Measurements from ENCODE around the gene ACAP2. TPM values are rescaled to one million over a fixed set of nuclear protein-coding genes. Genes with fewer than 3 reads are reported as not detected.

Gene ACAP2
- total RNA-seq, 1 donor from 2014 or later = 15.6 TPM

DNA sequence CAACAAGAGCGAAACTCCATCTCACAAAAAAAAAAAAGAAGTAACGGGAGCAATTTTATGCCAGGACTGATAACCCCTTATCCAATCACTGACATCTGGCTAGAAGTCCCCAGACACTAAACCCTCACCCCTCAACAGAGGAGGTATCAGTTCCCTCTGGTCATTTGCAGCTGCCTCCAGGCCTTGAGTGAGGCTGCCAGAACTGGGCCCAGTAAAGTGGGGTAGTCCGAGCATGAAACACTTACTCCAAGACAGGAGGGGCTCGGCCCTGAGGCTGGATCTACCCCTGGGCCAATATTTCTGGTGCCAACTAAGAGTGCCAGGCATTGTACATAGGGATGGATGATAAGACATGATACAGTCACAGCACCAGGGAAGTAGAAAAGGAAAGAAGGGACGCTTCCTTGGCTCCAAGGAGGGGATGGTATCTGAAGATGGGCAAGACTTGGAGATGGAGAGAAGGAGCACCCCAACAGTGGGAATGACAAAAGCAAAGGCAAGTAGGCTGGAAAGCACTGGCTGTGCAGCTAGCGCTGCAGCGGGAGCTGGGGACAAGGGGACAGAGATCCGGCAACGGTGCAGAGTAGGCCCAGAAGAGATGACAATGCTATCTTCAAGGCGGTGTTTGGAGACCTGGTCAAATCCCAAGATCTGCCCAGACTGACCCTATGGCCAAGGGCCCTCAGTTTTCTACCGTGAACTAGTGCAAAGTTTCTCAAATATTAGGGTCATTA lies 174.1 kb downstream of the ACAP2 start:
- DNase-seq (no peak), ATAC-seq (no peak)
- intact Hi-C loops (cut with micrococcal nuclease) = no loop called here

DNA sequence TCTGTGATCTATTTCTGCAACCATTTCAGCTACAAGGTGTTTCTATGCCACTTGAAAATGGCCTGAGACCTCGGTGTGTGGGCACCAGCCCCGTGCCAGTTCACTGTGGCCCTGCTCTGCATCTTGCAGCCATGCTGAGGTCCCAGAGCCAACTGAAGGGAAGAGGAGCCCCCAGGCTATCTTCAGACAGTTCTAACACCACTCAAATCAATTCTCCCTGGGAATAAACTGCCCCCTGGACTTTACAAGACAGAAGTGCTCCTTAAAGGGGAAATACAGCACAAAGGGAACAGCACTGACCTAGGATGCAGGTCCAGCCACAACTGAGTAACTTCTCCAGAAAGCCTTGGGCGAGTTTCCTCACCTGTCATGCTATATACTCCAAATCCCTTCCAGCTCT lies 175.7 kb downstream of the ACAP2 start:
- intact Hi-C loops (cut with micrococcal nuclease) = no loop called here
- DNase-seq (no peak), ATAC-seq (no peak)

DNA sequence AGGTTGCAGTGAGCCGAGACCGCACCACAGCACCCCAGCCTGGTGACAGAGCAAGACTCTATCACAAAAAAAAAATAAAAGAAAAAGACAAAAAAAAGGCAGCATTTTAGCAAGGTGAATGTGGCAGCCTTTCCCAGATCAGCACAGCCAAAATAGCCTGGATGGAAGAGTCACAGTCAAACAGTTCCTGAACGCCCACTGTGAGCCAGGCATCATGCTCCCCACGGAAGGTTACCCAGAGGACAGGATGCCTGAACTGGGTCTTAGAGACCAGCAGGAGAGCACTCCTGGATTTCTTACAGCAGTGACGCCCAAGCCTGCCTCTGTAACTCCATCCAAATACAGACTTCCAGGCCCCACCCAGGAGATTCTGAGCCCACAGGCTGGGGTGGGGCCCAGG lies 176.4 kb downstream of the ACAP2 start:
- ATAC-seq = no peak
- no peak for DNase-seq
- intact Hi-C loops (cut with micrococcal nuclease) = no loop called here

DNA sequence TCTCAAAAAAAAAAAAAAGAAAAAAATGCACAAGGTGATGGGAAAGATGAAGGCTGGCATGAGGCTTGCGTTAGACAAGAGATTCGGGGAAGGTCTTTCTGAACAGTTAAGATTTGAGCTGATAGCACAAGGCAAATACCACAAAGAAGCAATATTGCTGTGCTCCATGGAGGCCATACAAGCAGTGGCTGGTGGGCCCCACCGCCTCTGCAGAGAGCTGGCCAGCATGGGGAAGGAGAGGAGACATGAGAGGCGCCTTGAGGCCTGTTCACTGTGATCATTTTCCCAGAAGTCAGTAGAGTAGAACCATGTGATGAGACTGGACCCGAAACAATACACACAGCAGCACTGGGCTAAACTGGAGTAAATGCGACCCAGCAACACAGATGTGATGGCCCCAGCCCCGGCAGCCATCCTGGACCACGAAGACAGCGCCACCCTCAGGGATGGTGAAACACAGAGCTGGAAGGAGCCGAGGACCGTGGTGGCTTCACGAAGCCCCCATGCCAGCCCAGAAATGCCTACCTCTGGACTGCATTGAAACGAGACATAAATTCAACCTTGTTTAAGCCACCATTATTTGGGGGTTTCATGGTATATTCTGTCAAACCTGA lies 177.3 kb downstream of the ACAP2 start:
- ATAC-seq (no peak), DNase-seq (no peak)
- intact Hi-C loops (cut with micrococcal nuclease) = no loop called here

DNA sequence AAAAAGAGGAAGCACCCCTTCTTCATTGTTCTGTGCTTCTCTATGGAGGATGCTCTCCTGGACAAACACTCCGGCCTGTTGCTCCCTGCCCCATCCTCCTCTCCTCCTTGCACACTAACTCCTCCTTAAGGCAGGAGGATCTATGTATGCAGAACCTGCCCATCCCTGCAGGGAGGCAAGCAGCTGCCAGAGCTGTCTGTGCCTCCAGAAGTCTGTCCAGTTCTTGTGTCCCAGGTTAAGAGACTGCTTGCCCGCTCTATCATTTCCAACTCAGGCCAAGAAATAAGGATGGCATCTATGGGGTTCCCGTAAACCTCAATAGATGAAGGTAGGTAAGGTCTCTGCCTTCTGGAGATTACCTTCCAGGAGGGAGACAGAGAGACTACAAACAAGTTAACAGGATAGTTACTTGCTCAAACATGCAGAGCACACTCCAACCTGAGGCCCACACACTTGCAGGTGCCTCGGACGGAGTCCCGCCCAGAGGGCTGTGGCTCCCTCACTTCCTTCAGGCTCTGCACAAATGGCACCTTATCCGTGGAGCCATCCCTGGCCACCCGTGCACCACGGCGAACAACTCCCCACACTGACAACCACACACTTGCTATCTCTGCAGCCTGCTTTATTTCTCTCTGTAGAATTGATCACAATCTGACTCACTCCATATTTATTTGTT lies 178.8 kb downstream of the ACAP2 start:
- ATAC-seq = no peak
- DNase-seq = no peak
- intact Hi-C loops (cut with micrococcal nuclease) = no loop called here

DNA sequence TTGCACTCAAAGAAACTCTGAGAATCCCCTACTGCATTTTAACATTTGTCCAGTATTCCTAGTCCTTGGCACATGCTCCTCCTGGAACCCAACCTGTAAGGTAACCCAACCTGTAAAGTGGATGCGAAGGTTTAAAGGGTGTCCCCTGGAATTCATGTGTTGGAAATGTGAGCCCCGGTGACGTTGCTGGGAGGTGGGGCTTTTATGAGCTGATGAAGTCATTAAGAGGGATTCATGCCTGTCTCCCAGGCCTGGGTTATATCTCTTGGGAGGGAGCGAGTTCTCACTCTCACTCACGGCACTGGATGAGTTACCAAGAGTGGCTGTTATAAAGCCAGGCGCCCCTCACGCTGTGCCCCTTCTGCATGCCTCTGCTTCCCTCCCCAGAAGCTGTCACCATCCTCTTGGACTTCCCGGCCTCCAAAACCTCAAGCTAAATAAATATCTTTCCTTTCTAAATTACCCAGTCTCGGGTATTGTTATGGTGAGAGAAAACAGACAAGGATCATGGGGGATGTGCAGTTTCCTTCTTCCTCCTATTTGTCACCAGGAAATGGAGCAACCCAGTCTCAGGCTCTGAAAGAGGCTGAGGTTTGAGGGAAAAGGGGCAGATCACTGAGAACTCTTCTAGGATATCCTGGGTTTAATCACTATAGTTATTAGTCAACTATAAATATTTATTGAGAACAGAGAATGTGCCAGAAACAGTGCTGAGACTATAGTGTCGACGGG lies 179.5 kb downstream of the ACAP2 start:
- ATAC-seq (no peak), DNase-seq (no peak)
- intact Hi-C loops (cut with micrococcal nuclease) = no loop called here

DNA sequence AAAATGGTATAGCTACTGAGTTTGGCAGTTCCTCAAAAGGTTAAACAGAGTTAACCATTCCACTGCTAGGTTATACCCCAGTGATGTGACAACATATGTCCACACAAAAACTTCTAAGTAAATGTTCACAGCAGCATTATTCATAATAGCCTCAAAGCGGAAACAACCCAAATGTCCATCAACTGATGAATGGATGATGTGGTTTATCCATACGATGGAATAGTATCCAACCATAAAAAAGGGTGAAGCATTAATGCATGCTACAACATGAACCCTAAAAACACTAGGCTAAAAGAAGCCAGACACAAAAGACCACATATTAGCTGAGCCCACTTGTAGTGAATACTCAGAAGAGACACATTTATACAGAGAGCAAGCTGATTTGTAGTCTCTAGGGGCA lies 180.9 kb downstream of the ACAP2 start:
- DNase-seq (no peak), ATAC-seq (no peak)
- intact Hi-C loops (cut with micrococcal nuclease) = no loop called here

DNA sequence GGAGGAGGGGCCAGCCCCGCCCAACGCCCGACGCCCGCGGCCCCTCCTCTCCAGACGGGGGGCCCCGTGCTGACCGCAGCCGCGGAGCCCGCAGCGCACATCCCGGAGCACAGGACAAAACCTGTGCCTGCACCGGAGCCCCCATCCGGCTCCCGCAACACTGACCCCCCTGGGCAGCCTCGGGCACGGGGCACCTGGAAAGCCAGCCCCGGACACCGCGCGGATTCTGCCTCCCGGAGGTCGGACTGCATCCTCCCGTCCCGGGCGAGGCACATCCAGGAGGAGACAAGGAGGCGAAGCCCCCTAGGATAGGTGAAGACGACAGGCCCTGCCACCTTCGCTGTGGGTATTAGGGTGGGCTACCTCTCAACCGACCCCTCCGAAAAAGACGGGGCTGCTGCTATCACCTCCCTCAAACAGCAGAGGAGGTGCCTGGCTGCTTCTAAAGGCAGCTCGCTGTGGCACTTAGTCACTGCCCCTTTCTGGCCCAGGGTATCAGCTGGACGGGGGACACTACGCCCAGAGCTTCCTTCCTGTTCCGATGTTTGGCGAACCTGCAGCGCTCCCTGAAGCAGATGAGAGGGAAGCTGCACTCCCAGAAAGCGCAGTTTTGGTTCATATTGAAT lies 182.4 kb downstream of the ACAP2 start:
- intact Hi-C loops (cut with micrococcal nuclease) = no loop called here
- DNase-seq (peak; percentile 55), ATAC-seq (peak; percentile 17)

DNA sequence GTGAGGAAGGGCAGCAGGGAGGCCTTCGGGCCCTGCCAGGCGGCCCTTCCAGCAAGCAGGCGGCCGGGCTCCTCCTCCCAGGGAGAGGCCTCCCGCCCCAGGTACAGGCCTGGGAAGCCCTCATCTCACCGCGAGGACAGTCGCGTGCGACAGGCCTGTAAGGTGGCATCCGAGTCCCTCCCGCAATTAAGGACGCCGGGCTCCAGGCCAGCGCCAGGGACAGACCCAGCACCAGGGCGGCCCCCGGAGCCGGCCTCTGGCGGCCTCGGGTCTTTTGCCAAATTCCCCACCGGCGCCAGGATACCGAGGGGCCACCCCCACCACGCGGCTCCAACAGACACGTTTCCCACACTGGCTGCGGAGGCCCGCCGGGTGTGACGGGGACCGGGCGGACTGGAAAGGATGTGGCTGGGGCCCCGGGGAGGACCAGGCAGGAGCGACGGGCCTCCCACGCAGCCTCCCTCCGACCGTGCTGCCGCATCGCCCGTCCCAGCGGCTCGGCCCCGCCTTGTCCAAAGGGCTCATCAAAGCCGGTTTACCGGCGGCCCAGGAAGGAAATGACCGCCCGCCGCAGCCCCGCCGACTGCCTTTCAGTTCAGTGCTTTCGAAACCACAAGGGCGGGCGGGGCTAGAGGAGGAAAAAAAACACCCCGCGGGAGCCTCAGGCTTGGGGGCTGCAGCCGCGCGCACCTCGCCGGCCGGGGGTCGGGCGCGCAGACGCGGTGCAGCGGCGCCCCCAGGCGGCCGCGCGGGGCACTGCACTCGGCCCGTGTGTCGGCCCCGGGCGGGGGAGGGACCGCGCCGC lies 183.1 kb downstream of the ACAP2 start:
- peak; percentile 84 for ATAC-seq

DNA sequence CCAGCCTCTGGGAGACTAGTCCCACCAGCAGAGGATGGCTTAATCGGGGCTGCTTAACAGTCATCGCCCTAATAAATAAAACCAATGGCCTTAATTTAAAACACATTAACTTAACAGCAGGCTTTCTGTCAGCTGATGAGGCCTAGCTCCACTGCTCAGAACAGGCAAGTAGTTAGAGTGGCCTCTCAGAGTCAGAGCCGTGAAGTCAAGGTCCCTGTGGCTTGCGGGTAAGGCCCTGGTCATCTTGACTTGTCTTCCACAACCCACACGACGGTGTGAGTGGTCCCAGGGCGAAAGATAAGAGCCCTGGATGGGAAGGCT lies 183.7 kb downstream of the ACAP2 start:
- ATAC-seq (peak; percentile 3), DNase-seq (peak; percentile 36)
- intact Hi-C loops (cut with micrococcal nuclease) = loop anchor here (5.0 to 10.0 kb wide), 2 partner anchors 124 to 577 kb away; no protein-coding TSS in a partner anchor

More for the DNA sequence above, 183.1 kb downstream of the ACAP2 start:
- peak; percentile 93 for DNase-seq
- intact Hi-C loops (cut with micrococcal nuclease) = loop anchor here (5.0 to 10.0 kb wide), 2 partner anchors 125 to 577 kb away; no protein-coding TSS in a partner anchor

DNA sequence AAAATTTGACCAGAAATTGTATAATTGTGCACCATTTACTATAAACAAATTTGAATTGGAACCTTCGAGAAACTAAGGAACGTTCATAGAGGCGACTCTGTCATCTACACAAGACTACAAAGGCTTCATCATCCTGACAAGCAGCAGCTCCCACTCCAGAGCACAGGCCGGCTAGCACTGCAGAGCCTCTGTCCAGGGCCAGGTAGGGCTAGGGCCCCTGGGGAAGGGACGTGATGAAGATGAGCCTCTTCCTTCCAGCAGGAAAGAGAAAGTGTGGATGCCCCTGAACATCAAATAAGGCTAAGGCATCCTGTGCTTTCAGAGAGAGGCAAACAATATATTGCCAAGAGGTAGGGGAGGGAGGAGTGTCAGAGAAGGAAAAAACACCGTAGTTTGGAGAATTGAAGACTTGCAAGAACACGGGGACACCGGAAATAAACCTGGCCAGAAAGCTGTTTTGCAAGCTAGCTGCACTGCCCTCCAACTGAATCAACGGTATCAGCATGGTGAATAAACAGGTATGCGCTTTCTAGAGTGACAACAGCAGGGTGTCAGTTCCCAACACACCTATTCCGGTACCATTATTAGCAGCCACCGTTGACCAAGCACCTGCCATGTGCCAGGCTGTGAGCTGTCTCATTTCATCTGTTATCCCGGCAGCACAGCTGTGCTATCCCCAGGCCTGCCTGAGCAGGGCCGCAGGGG lies 184.2 kb downstream of the ACAP2 start:
- ATAC-seq (peak; percentile 4), DNase-seq (no peak)
- intact Hi-C loops (cut with micrococcal nuclease) = loop anchor here (5.0 to 10.0 kb wide), 2 partner anchors 124 to 576 kb away; no protein-coding TSS in a partner anchor

DNA sequence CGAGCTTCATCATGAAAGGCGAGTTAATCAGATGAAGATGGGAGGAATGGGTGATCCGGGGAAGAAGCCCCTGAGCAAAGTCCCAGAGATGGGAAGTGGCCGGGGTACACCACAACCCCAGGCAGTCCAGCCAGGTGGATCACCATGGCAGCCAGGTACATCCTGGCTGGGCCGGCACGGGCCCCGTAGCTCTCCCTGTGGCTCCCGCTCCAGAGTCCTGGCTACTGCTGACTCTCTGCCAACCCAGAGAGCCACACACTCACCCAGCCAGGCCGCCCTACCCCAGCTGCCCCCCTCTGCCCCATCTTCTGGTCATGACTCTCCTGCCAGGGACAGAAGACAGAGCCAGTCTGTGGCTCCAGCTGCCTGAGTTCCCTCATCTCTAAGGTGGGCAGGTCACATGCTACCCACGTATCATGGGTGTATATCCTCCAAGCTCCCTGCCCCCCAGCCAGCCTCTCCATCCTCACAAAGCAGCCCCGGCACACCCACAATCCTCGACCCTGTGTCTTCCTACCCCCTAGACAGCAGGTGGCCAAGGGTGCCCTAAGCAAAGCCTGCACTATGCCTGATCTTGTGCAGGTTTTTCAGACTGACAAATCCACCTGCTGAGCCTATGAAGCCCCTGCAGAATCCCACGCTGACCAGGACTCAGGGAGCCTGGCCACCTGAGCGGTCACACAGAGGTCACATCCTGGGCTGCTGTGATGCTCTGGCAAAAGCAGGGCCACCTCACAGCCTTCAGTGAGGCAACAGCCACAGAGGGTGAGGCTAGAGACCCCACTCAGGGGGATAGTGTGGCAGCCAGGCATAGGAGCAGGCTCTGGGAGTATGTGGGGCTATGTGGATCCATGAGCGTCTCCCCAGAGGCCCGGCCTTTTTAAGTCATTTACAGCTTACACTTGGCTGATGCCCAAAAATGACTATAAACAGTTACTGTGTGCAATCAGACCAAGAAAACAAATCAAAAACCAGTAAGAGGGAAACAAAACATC lies 185.1 kb downstream of the ACAP2 start:
- DNase-seq = no peak
- ATAC-seq = no peak
- intact Hi-C loops (cut with micrococcal nuclease) = loop anchor here (5.0 to 10.0 kb wide), 2 partner anchors 123 to 575 kb away; no protein-coding TSS in a partner anchor

DNA sequence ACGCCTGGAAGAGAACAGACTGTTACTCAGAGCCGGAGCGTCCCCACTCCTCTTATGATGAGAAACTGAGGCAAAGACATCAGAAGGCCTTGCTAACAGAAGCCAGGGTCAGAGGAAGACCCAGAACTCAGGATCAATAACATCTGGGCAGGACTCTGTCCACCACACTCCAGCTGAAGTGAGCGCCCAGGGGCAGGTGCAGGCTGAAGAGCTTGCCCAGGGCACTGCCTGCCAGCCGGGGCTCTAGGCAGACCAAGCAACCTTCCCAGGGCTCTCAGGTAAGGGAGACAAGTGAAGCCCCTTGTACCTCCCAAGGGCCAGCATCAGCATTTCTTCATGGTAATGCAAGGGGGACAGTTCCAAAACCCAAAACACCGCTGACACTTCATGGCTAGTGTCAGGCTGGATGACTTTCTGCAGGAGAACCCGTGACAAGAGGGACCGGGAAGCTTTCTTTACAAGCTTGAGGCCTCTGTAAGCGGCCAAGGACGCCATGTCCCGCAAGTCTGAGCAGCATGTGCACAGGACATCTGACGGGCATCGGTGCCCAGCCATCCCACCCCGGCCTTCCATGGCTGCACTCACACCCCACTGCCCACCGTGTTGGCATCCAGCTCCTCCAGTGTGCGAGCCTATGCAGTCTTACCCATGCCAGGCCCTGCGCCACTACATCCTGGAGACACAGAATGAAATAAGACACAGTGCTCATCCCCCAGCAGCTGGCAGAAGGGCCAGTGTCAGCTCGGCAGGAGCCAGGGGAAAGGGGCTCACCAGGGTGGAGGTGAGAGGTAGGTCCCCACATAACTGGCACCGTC lies 186.0 kb downstream of the ACAP2 start:
- DNase-seq (no peak), ATAC-seq (no peak)
- intact Hi-C loops (cut with micrococcal nuclease) = loop anchor here (5.0 to 10.0 kb wide), 2 partner anchors 122 to 575 kb away; no protein-coding TSS in a partner anchor

DNA sequence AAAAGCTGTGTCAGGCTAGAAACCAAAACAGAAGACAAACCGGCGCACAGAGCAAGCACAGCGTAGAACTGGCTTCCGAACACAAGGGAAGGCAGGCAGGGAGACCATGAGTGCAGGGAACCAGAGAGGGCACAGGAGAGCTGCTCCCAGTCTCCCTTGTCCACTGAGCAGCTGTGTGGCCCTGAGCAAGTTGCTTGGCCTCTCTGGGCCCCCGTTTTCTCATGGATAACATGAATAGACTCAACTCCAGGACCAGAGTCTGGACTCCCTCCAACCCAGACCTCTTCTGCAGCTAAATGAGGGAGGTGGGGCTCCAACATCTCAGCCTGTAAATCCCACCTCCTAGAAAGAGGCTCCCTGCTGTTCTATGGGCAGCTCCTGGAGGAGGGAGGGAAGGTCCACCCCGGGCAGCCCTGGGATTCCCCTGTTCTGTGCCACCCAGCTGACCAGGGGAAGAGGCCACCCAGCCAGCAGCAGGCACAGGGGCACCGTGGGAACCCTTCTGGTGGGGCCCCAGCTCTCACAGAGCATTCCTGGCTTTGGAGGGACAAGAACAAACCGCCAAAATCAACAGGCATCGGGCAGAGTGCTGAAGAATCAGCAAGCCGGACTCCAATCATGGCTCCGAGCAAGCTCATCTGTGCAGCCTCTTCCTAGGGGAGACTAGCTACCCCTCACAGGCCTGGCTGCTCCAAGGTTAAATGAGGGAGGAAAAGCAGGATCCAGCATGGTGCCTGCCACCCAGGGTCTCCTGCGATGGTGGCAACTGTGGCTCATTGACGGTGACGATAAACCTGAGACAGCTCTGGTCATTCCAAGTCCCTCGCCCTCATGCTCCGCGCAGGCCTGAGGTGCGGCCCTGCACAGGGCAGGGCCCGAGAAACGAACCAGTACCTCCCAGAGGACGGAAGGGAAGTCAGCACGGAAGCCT lies 187.0 kb downstream of the ACAP2 start:
- intact Hi-C loops (cut with micrococcal nuclease) = loop anchor here (5.0 to 10.0 kb wide), 2 partner anchors 121 to 574 kb away; no protein-coding TSS in a partner anchor

DNA sequence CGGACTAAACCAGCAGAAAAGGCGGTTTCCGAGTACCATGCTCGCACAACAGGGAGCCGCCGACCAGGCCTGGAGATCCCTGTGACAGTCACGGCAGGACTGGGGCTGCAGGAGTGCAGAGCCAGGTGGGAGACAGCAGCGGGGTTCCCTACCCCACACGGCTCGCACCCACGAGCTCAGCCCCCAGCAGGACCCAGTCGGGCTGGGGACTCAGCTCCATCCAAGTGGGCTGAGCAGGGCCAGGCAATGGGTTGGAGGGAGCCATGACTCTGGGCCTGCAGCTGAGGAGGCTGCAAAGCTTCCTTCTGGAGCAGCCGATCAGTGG lies 187.7 kb downstream of the ACAP2 start:
- DNase-seq (no peak), ATAC-seq (no peak)
- intact Hi-C loops (cut with micrococcal nuclease) = loop anchor here (5.0 to 10.0 kb wide), 2 partner anchors 120 to 573 kb away; no protein-coding TSS in a partner anchor

More for the DNA sequence above, 187.0 kb downstream of the ACAP2 start:
- no peak for ATAC-seq
- no peak for DNase-seq
